Right ventricle myocardium superior (tissue), 1 donor: ENCODE data around the gene STARD10. TPM values are rescaled to one million over a fixed set of nuclear protein-coding genes. Genes with fewer than 3 reads are reported as not detected.

Experiments
- ATAC-seq: fragments of 200-7000 bp; cut with Tn5 transposase; one replicate; pipeline ENCODE4 v1.9.1; 2020; ENCODE audit warnings: mild to moderate bottlenecking; ENCODE audit not compliant: poor library complexity
- DNase-seq: peaks from one replicate; pipeline ENCODE4 v3.0.0-alpha.2; 2020
- intact Hi-C: fragments of 100-400 bp; cut with DNase I; formaldehyde crosslinking; loops from one replicate; pipeline ENCODE4 v1.11.2; 2022
- total RNA-seq: library from RNA; stranded (reverse); fragmentation: NEBNext Ultra II Directional; extraction: Animal tissue kit (Norgen Biotek cat#: 25700); gene quantifications from one replicate; pipeline ENCODE4 v1.2.1, GENCODE V29; 2021
- donor health status: DM: no; HTN: yes; CAD: no; lungs with severe emphysema.

Gene STARD10
- total RNA-seq, 1 donor from 2014 or later, result 117 TPM

DNA sequence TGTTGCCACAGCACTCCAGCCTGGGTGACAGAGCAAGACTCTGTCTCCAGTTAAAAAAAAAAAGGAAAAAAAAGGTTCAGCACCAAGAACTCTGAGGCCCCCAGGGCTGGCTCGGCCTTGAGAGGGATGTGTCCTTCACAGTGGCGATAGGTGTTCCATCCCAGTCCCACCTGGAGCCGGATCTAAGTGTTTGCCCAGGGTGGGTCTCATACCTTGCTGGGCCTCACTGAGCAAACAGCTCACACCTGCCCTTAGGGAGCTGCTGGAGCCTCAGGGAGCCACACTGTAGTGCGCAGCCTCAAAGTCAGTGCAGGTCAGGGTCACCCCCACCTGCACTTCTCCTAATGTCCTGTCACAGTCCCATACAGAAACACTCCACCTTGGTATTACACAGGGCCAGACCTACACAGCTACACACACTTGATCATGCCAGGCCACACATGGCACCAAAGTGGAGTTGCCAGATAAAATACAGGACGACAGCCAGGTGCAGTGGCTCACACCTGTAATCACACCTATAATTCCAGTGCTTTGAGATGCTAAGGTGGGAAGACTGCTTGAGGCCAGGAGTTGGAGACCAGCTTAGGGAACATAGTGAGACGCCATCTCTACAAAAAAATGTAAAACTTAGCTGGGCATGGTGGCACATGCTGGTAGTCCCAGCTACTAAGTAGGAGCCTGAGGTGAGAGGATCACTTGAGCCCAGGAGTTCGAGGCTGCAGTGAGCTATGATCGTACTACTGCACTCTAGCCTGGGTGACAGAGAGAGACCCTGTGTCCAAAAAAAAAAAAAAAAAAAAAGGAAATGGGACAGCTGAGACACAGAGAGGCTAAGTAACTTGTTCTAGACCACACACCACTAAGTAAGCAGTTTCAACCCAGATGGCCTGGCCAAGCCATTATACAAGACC is 7.3 kb downstream of the STARD10 start:
- no peak for ATAC-seq
- DNase-seq, result no peak
- intact Hi-C loops, result no loop called here

DNA sequence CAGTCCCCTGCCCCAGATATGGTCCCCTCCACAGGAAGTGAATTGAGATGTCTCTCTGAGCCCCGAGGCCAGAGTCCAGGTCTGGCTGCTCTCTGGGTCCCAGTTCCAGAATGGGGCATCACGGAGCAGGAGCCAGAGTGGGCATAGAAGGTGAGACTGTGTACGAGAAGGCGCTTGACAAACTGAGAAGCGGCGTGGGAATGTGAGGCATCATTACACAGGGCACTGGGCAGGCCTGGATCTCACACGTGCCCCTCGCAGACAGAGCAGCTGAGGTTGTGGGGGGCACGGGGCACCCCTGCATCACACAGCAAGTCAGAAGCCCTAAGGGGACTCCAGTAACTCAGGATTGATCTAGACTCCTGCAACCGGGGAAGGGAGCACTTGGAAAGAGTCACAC is 9.2 kb downstream of the STARD10 start:
- ATAC-seq (no peak), DNase-seq (no peak)
- intact Hi-C loops, result no loop called here

DNA sequence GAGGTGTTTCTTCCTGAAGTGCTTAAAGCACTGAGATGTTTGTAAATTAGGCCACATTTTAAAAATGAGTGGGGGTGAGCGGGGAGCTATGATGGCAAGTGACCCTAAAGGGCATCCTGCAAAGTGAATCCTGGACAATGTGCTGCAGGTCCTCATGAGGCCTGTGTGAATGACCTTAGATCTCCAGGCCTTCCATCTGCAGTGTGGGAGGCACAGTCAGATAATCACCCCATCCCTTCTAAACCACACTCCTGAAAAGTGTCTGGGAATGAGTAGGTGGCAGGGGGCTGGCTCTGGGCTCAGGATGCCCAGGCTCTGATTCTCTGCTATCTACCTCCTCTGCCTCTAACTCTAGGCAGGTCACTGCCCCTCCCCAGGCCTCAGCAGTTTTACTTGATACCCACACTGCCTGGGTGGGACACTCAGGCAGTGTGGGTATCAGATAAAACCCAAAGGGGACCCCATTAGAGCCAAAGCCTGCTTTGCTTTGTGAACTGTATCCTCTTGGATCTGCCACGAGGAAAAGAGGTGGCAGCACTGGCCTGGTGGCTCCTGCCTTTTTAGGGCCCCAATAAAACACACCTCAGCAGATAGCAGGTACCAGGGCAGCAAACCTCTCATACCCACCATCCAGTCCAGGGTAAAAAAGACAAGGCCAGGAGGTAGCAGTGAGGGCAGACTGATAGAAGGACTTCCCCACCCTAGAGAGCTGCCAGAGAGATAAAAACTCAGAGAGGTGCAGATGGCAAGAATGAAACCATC is 10.5 kb downstream of the STARD10 start:
- DNase-seq (no peak), ATAC-seq (no peak)
- intact Hi-C loops, result no loop called here

DNA sequence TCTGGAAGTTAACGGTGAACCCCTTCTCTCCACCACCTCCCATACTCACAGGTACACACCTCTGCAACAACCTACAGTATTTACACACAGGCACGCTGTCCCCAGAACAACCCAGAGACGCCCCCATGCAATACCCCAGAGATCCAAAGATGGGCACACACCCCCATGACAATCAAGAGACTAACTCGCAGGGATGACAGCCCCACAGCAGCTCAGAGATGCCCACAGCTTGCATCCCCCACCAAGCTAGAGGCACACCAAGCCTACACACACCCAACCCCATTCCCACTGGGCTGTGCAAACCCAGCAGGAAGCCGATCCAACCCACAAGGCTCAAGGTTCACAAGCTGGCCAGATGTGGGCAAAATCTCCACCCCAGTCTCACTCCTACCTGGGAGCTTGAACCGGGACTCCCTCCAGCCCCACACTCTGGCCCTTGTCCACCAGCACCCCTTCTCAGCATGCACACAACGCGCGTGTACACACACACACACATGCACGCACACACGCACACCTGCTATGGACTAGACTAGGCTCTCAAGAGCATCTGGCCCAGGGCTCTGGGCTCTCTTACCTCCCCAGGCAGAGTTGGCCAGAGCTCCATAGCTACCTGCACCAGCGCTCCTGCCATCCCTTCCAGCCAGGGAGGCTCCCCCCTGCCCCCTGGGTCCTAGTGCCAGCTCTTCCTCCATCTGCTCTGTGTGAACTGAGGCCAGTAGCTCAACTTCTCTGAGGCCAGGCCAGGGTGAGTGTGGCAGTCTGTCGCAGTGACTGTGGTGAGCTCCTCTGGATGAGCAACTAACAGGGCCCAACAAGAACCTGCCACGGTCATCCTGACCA is 11.5 kb downstream of the STARD10 start:
- ATAC-seq (no peak), DNase-seq (no peak)
- intact Hi-C loops, result no loop called here

DNA sequence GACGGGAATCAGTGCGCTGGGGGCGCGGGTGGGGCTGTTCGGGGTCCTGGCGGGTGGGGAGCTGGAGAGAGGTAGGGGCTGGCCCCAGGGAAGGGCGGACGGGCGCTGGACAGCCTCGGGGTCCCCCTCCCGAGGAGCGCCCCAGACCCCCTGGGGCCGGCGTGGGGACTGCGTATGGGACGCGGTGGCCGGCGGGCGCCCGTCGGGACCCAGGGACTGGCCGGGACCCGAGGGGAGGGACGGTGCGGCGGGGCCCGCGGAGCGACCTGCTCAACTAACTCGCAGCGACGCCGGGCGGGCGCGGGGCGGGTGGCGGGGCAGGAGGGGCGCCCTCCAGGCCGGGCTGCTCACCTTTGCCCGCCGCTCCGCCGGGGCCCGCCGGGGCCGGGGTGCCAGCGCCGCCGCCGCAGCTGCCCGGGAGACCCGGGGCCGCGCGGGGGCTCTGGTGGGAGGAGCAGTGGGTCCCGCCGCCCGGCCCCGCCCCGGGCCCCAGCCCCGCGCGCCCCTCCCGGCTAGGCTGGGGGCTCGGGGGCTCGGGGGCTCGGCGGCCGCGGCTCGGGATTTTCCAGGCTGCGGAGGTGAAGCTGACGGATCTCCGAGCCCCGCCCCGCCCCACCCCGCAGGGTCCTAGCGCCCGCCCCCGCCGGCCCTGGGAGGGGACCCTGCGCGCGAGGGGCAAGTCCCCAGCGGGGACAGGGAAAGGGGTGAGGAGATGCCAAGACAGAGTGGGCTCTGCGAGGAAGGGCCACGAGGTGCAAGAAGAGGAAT is 12.3 kb downstream of the STARD10 start:
- ATAC-seq, result peak; percentile 18
- intact Hi-C loops, result no loop called here
- peak; percentile 58 for DNase-seq

DNA sequence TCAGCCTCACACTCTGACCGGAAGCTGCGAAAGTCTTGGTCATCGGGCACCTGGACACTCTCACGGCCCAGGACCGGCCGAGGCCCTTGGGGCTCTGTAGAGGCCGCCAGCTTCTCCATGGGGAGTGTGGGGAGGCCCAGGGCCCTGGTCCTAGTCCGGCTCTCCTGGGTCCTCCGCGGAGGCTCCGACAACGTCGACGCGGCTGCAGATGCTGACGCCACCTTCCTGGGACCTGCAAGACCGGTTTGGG is 12.9 kb downstream of the STARD10 start:
- ATAC-seq, result no peak
- no peak for DNase-seq
- intact Hi-C loops, result no loop called here

DNA sequence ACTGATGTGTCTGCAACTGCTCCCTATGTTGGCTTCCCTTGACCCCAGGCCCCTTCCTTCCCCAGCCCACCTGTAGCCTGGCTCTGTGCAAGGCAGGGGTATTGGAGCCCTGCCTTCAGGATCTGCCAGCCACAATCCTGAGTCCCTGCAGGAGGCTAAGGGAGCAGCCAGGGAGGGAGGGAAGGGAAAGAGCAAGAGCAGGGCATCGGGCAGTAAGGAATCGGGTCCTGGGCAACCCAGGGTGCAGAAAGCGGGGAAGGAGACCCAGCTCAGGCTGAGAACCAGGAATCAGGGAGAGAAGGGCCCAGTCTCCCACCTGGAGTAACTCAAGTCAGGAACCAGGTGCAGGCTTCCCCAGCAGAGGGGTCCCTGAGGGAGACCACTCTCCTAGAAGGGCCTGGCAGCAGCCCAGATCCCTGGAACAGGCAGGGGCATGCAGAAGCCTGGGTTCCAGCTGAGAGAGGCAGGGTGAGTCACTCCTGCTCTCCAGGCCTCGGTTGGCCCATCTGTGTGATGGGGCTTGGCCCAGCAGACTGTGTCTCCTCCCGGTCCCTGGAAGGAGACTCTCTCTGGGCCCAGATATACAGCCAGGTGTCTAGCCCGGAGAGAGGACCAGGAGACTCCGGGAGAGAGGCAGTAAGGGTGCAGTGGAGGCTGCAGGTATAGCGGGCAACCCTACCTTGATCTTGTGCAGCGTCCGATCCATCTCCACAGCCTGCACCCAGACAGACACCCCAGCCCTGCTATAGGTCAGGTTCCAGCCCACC is 13.4 kb downstream of the STARD10 start:
- no peak for ATAC-seq
- no peak for DNase-seq
- intact Hi-C loops, result no loop called here

DNA sequence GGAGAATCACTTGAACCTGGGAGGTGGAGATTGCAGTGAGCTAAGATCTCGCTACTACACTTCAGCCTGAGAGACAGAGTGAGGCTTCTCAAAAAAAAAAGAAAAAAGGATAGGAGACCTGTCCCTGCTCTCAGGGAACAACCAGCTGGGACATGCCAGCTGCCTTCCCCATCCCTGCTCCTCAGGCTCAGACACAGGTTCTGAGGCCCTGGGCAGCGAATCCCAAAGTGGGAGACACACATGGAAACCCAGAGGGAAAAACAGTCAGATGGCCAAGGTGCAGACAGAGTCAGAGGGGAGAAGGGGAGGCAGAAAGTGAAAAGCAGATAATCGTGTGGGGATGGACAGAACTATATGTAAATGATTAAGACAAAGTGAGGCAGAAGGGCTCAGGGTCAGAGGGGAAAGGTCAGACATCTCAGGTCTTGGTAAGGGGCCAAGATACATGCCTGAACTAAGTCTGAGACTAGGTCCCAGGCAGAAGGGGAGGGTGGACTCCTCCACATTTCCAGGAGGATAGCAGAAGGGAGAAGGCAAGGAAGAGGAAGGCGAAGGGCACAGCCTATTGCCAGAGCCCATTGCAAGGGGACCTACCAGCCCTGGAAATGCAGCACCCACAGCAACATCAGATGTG is 14.2 kb downstream of the STARD10 start:
- DNase-seq, result no peak
- no peak for ATAC-seq
- intact Hi-C loops, result no loop called here

DNA sequence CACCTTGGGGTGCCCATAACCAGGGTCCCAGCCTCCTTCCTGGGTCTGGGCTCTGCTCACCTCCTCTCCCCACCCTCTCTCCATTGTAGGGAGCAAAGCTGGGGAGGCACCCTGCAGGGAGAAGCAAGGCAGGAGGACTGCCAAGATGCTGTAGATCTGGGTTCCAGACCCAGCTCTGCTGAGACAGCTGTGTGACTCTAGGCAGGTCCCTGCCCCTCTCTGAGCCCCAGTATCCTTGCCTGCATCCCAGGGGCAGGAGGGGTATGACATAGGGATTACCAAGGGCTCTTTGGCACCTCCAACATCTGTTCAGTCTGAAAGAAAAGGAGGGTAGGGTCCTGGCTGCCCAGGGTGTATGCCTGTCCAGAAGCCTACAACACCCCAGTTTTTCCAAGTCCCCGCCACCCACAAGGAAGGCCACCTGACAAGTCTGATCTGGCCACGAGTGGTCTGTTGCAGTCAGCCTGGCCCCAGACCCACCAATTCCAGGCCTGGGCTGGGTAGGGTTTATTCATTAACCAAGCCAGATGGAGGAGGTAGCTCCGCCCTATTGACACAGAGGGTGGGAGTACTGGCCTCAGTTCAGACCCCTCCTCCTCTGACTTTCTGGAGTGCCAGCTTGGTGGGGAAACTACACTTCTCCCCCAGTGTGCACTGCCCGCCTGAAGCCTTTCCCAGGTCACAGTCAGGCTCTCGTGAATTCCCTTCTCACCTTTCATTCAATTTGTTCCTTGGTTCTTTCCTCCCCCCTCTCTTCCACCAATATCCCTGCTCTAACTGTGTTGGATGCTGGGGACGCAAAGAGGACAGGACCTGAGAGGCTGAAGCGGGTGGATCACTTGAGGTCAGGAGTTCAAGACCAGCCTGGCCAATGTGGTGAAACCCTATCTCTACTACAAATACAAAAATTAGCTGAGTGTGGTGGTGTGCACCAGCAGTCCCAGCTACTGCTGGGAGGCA is 15.0 kb downstream of the STARD10 start:
- DNase-seq (no peak), ATAC-seq (no peak)
- intact Hi-C loops, result no loop called here

DNA sequence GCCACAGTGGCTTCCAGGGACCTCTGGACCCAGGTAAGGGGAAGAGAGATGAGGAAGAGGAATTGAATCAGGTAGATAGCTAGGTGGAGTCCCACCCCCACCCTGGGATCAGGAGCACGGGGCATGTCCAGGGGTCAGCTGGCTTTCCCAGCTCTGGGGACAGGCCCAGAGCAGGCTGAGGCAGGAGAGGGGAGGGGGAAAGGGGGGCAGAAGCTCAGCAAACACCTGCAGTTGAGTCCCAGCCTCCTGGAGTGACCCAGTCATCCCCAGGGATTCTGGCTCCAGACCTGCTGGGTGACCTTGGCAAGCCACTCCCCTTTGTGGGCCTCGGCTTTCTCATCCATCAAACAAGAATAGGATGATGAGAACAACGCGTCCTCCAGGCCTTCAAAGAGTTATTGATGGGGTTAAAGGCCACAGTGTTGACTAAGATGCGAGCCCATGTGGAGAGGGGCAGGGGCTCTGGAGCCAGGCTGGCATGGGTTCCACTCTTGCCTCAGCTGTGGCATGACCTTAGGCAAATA is 16.0 kb downstream of the STARD10 start:
- ATAC-seq (peak; percentile 5), DNase-seq (no peak)
- intact Hi-C loops, result no loop called here

DNA sequence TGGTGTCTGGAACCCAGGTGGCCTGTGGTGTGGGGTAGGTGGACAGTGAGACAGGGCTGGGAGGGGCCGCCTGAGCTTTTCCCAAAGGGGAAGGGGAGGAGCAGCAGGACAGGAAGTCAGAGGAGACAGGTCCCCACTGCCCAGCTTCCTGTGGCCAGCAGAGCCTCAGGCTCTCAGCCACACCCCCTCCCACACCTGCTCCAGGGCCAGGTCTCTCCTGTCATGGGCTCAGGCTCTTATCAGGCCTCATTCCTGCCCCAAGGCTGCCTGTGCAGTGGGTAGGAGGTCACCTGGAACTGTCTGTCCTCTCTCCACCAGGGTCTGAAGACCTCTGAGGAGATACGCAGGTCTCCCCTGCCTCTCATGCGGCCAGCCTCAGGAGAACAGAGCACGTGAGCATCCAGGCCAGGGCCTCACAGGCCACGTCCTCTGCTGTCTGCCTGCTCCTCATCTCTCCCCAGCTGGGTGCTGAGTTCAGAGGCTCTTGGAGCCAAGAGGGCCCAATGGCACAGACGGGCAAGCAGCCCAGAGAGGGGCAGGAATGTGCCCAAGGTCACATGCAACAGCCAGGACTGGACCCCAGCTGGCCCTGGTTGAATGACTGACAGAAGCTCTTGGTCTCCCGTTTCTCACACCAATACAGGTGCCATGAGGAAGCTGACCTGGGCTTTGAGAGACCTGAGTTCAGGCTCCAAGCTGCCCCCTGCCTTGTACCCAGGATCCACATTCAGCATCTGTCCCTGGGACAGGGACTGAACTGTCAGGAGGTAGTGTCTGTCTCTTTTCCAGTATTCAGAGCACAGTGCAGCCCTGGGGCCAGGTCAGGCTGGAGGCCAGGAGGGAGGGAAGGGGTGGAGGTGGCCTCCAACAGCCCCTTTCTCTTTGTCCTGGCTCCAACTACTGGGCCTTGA is 16.7 kb downstream of the STARD10 start:
- ATAC-seq (peak; percentile 77), DNase-seq (peak; percentile 73)
- intact Hi-C loops, result no loop called here

DNA sequence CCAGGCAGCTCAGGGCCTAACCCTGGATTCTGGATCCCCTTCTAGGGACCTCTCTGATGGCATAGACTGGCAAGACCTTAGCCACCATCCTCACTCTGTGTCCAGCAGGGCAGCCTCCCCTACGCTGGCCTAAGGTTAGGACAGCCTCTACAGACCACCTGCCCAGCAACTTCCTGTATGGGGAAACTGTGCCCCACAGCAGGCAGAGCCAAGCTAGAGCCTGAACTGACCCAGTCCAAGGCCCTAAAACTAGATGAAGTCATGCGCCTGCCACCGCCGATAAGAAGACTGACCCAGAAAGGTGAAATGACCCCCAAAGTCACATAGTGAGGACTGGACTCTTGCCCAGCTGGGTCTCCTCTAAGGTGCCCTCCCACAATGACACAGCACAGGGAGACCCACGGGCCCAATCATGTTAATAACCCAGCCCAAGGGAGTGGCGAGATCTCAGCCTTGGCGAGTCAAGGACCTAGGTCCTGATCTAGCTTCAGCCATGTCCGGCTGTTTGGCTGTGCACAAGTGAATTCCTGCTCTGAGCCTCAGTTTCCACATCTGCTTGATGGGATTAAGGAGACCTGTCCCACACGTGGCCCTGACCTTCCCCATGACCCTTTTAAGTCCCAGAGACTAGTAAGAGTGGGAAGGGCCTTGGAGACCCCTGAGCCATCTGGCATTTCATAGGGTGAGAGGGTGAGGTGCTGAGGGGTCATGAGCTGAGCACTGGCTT is 17.6 kb downstream of the STARD10 start:
- no peak for ATAC-seq

DNA sequence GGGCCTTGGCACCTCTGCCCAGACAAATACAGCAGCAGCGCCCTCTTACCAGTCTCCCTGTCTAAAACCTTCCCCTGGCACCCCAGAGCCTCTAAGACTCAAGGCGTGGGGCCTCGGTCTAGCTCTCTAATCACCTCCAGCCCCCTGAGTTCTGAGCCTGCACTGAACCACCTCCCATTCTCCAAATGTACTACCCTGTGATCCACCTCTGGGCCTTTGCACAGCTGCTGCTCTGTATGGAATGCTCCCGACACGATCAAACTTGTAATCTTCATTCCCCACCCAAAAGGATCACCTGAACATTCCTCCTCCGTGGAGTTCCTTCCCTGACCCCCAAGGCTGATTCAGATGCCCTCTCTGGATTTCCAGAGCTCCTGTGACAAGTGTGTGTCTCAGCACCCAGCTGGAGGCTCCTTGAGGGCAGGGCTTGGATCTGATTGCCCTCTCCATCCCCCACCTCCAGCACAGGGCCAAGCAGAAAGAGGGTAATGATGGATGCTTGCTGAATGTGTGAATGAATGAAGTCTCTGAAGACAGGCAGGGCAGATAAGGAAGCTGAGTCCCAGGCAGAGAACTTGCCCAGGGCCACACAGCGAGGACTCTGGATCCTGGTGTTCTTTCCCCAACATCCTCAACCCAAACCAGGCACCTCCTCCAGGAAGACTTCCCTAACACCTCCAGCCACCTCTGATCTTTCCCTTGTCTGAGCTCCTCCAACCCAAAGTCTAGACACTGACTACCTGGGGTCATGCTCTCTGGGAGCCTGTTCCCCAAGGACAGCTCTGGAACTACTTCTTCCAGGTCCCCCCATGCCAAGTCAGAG is 18.3 kb downstream of the STARD10 start:
- intact Hi-C loops, result no loop called here
- DNase-seq, result peak; percentile 13
- ATAC-seq, result no peak

More for the DNA sequence above, 17.6 kb downstream of the STARD10 start:
- DNase-seq, result peak; percentile 27
- intact Hi-C loops, result no loop called here

DNA sequence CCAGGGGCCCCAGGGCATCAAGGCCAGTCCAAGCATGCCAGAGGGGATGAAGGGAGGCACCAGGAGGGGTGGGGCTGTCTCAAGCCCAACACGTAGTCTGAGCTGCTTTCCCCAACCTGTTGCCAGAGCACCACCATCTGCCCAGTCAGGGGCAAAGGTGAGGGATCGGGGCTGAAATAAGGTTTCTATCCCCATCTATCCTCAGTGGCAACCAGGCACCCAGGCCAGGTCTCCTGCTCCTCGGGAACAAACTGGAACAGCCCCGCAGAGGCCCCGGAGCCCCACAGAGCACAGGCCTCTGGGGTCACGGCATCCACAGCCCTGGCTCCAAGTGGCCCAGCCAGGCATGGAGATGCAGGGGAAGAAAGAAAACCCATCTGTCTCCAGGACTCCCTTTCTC is 19.3 kb downstream of the STARD10 start:
- intact Hi-C loops, result no loop called here
- ATAC-seq, result no peak
- DNase-seq, result peak; percentile 29
